Camera-type eye (tissue), 1 donor: ENCODE results near the gene SAP25. TPM values are rescaled to one million over a fixed set of nuclear protein-coding genes. Genes with fewer than 3 reads are reported as not detected.

Experiments used
- total RNA-seq: library from RNA; depleted of rRNA; stranded (reverse); fragments of >200 nt; gene quantifications from one replicate; pipeline ENCODE4 v1.2.3, GENCODE V29; 2014

SAP25 gene
- not detected for total RNA-seq

DNA sequence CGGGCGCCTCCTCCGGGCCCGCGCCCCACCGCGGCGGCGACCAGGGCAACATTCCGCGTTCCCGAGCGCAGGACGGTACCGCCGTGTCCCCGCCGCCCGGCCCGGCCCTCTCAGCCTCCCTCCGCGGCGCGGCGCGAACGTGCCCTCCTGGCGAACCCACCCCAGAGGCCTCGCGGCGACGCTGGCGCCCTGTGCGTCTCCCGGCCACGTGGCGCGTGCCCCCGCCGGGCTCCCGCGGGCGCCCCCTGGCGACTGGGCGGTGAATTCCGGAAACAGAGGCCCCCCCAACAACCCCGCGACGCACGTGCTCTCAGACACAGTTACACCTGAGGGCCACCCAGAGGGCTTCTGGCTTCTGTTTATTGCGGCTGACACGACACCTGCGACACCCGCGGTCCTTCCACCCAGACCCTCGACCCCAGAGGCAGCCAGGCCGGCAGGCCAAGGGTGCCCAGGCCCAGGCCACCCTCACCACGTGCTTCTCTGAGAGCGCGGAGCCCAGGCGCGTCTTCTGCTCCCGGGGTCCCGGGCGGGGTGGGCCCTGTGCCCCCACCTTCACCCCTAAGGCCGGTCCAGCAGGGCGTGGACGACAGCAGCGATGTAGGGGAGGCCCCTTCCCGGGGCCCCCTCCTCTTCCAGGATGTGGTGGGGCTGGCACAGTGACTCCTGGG is at the start of gene SAP25:
TSS of gene SAP25 (minus strand) at position 210 of the 671 bp plus-strand sequence. CDS start at position 52, 158 bp downstream.

DNA sequence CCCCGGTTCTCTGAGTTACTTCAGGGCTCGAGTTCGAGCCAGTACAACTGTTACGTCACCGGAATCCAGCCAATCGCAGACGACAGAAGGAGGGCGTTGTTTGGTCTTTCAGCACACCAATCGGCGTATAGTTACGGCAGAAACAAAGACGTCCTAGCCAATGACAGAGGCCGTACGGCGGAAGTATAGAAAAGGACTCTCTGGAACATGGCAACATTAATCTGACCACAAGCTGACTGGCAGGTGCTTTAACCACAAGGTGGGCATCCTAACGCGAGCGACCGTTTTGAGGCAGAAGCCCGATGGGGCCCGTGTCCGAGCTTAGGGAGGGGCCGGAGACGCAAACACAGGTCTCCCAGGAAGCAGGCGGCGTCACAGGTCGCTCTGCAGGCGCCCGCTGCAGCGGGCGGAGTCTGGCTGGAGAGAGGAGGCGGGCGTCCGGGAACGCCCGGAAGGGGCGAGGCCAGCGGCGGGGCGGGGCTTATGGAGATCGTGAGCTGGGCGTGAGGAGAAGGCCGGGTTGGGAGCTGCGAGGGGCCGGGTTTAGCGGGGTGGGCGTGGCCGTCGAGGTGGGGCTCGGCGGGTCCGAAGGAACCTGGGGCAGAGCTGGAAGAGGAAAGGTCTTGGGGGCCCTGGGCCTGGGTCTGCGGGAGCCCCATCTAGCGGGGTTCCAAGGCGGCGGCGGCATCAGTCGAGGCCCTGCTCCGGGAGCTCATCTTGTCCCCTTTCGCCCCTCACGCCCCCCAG is 38.5 kb upstream of the SAP25 start, which contains the start of gene MOSPD3:
TSS of gene MOSPD3 (plus strand) at position 558 of the 747 bp plus-strand sequence. CDS start 252 bp downstream, outside the sequence.

DNA sequence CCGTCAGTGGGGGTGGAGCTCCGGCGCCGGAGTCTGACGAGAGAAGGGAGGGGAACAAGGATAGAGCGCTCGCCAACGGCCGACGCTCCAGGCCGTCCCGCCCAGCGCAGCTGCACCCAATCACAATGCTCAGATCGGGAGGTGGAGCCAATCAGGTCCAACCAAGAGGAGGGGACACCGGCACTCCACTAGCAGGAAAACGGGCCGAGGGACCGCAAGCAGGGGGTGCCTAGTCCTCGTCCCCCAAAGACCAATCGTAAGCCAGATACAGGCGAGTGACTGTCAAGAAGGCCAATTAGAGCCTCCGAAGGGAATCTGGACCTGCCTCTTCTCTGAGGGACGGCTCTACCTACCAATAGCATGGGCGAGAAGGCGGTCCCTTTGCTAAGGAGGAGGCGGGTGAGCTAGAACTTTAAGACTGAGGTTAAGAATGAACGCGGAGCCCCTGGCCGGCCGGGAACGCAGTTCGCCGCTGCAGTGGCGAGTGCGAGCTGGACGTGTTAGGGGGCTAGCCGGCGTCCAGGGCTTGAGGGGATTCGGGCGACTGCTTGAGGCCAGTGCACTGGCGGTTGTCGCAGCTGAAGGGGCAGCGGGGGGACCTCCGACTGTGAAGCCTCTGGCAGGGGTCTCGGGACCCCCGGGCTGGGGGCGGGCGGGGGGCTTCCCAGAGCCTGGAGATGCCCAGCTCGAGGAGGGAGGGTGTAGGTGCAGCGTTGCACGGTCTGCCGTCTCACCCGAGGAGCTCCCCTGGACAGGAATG is 12.7 kb upstream of the SAP25 start, which contains the start of gene FBXO24:
TSS of gene FBXO24 (plus strand) at position 63 of the 760 bp plus-strand sequence. CDS start at position 361, 298 bp downstream.

DNA sequence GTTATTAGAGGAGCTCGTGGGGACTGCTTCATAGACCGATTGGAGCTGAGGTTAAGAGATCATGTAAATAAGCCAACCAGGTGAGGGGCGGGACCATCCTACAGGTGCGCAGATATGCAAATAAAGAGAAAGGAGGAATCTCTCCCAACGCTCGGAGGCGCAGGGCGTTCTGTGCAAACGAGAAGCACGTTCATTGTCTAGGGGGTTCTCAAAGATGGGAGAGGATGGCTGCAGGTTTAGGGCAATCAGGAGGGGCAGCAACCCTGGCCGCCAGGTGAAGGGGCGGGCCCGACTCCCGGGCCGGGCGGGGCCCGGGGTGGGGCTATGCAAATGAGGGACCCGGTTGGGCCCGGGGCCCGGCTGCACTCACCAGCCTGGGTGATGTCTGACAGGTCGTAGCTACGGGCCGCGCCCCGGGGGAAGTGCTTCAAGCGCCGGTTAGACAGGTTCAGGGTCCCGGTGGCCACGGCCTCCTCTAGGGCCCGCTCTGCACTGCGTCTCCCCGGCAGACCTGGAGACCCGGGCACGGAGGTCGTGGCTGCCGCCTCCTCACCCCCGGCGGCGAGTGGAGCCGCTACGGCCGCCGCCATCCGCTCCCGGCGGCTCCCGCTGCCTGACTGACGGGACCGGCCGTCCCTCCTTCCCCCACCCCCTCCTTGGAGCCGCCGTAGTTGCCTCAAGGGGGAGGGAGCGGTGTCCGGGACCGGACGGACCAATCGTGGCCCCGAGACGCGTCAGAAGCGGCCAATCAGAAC is 12.0 kb upstream of the SAP25 start, which contains the start of gene LRCH4:
TSS of gene LRCH4 (minus strand) at position 619 of the 755 bp plus-strand sequence. CDS start at position 590, 29 bp downstream.

DNA sequence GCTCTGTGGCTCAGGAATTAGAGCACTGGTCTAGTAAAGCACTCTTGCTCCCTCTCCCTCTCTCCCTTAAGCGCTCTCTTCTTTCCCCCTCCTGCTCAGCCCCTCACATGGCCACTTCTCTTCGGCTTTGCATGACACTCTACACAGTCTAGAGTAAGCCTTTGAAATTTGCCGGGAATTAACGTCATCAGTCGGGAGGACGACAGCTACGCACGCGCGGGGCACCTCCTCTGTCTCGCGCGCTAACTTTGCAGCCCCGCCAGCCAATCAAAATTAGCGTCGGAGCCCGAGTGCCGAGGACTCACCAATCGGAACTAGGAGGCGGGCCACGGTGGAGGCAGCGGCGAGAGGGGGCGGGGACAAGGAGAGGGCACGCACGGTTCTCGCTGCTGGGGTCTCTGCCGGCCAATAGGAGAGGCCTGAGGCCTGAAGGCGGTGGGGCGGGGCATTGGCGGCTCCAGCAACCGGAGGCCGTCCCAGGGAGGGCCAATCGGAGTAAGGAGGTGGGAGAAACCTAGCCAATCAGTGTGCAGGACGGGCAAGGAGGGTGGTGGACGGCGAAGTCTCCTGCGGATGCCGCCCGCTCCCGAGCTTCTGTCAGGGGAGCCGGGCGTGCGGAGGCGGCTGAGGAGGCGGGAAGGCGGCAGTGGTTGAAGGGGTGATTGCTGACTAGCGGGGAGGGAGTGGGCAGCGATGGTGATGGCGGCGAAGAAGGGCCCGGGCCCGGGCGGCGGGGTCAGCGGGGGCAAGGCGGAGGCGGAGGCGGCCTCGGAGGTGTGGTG is 34.9 kb downstream of the SAP25 start, which contains the start of gene AGFG2:
TSS of gene AGFG2 (plus strand) at position 550 of the 782 bp plus-strand sequence. CDS start at position 694, 144 bp downstream.

Other genes with a start within 250 kb of the SAP25 start
- 33.3 TPM for gene PILRB, start 215.8 kb downstream of the SAP25 start, total RNA-seq
- 1.8 TPM for gene PILRA, start 200.4 kb downstream of the SAP25 start, total RNA-seq
- 2.9 TPM for gene ZCWPW1, start 145.2 kb downstream of the SAP25 start, total RNA-seq
- 27.2 TPM for gene MEPCE, start 144.1 kb downstream of the SAP25 start, total RNA-seq
- gene PPP1R35, start 137.4 kb downstream of the SAP25 start, total RNA-seq: 13.9 TPM
- not detected for gene SPACDR, start 109.6 kb downstream of the SAP25 start, total RNA-seq
- 29.0 TPM for gene TSC22D4, start 94.7 kb downstream of the SAP25 start, total RNA-seq
- 6.0 TPM for gene NYAP1, start 90.0 kb downstream of the SAP25 start, total RNA-seq
- 7.5 TPM for gene AGFG2, start 34.7 kb downstream of the SAP25 start, total RNA-seq
- 41.8 TPM for gene LRCH4, start 12.2 kb upstream of the SAP25 start, total RNA-seq
- 2.5 TPM for gene FBXO24, start 12.4 kb upstream of the SAP25 start, total RNA-seq
- 198 TPM for gene PCOLCE, start 28.5 kb upstream of the SAP25 start, total RNA-seq
- gene MOSPD3, start 38.6 kb upstream of the SAP25 start, total RNA-seq: 10.0 TPM
- gene TFR2, start 67.7 kb upstream of the SAP25 start, total RNA-seq: 6.2 TPM
- gene ACTL6B, start 82.5 kb upstream of the SAP25 start, total RNA-seq: 14.7 TPM
- 103 TPM for gene GNB2, start 99.8 kb upstream of the SAP25 start, total RNA-seq
- gene GIGYF1, start 120.3 kb upstream of the SAP25 start, total RNA-seq: 45.0 TPM
- gene POP7, start 132.2 kb upstream of the SAP25 start, total RNA-seq: 25.2 TPM
- not detected for gene EPO, start 146.6 kb upstream of the SAP25 start, total RNA-seq
- gene ZAN, start 159.7 kb upstream of the SAP25 start, total RNA-seq: not detected